ENCODE data around the gene CIRBP. TPM values are rescaled to one million over a fixed set of nuclear protein-coding genes. Genes with fewer than 3 reads are reported as not detected.

The CIRBP gene
- total and polyA plus RNA-seq, 9 of the 15 experiments (the other 6 are each of a cell fraction or from before 2014, with no cell fraction given), result 20.5 to 327 (median 176) TPM

- 0 out of 2 replicates have a peak, but pooled peaks have one; percentile 22 for TF ChIP-seq STAT6 (CRISPR knock-in tag; IDR thresholded peaks at IDR 0.05)
- TF ChIP-seq ZNF41 (CRISPR knock-in tag; conservative IDR thresholded peaks at IDR 0.05), result no peak
- no peak for TF ChIP-seq YBX1 (IDR thresholded peaks at IDR 0.05)
- TF ChIP-seq ZNF384 (IDR thresholded peaks at IDR 0.05; ENCODE audit: low read depth, low read length), result 0 out of 2 replicates have a peak, but pooled peaks have one; percentile 25
- TF ChIP-seq ZNF584 (CRISPR knock-in tag; IDR thresholded peaks at IDR 0.05; ENCODE audit: low read depth), result no peak
- no peak for TF ChIP-seq DMBX1 (CRISPR knock-in tag; IDR thresholded peaks at IDR 0.05; ENCODE audit: borderline replicate concordance)
- no peak for TF ChIP-seq RUNX1 (IDR thresholded peaks at IDR 0.05; ENCODE audit: low read depth)
- no peak for TF ChIP-seq ZNF696 (CRISPR knock-in tag; conservative IDR thresholded peaks at IDR 0.05)
- no peak for TF ChIP-seq ZKSCAN1 (IDR thresholded peaks at IDR 0.05; ENCODE audit: low read depth, low read length)
- TF ChIP-seq HNRNPL (IDR thresholded peaks at IDR 0.05; ENCODE audit: low read depth, low read length), result no peak
- TF ChIP-seq ZBTB34 (CRISPR knock-in tag; IDR thresholded peaks at IDR 0.05), result no peak
- TF ChIP-seq ZNF699 (CRISPR knock-in tag; IDR thresholded peaks at IDR 0.05; ENCODE audit: insufficient replicate concordance), result no peak
- TF ChIP-seq BDP1 (IDR thresholded peaks at IDR 0.05; ENCODE audit: insufficient read depth, insufficient read length), result no peak
- TF ChIP-seq HNRNPUL1 (IDR thresholded peaks at IDR 0.05; ENCODE audit: low read length), result no peak
- no peak; the same call in 1 of the 2 replicates for TF ChIP-seq DPF2 (IDR thresholded peaks at IDR 0.05)
- no peak for TF ChIP-seq KAT7 (CRISPR knock-in tag; IDR thresholded peaks at IDR 0.05; ENCODE audit: borderline replicate concordance)
- TF ChIP-seq HDAC2 (IDR thresholded peaks at IDR 0.05), result no peak; the same call in 1 of the 2 replicates
- TF ChIP-seq HNRNPK (IDR thresholded peaks at IDR 0.05; ENCODE audit: low read depth, low read length, poor library complexity, severe bottlenecking), result no peak
- no peak for TF ChIP-seq ZNF311 (CRISPR knock-in tag; IDR thresholded peaks at IDR 0.05)
- no peak for TF ChIP-seq RBM22 (IDR thresholded peaks at IDR 0.05; ENCODE audit: low read depth, low read length, poor library complexity, severe bottlenecking)
- TF ChIP-seq ZNF232 (CRISPR knock-in tag; IDR thresholded peaks at IDR 0.05), result no peak
- no peak for TF ChIP-seq ELK3 (CRISPR knock-in tag; IDR thresholded peaks at IDR 0.05)
- TF ChIP-seq KAT8 (IDR thresholded peaks at IDR 0.05; ENCODE audit: low read depth), result no peak
- no peak for TF ChIP-seq NCOA2 (IDR thresholded peaks at IDR 0.05; ENCODE audit: partially characterized antibody in 2 of 2)
- no peak for TF ChIP-seq HLTF (IDR thresholded peaks at IDR 0.05)
Measured at GRCh38 chr19:1239796-1240737, 29.1 kb upstream of the CIRBP start (continued).

All from K562 (cell line).